ENCODE measurements around the gene FCSK. TPM values are rescaled to one million over a fixed set of nuclear protein-coding genes. Genes with fewer than 3 reads are reported as not detected.

FCSK gene
- total and polyA plus RNA-seq, 2 of the 13 experiments (the other 11 are each of a cell fraction or from before 2014, with no cell fraction given) = 9.1 to 19.2 TPM

- TF ChIP-seq RBFOX2 (IDR thresholded peaks at IDR 0.05; ENCODE audit: low read depth, low read length) = no peak
- peak; percentile 35 for TF ChIP-seq PTBP1 (IDR thresholded peaks at IDR 0.05; ENCODE audit: low read depth, low read length, poor library complexity, severe bottlenecking)
- no peak for TF ChIP-seq ZNF33B (CRISPR knock-in tag; IDR thresholded peaks at IDR 0.05)
- no peak for TF ChIP-seq GRHL1 (CRISPR knock-in tag; conservative IDR thresholded peaks at IDR 0.05)
- TF ChIP-seq ZNF570 (CRISPR knock-in tag; IDR thresholded peaks at IDR 0.05; ENCODE audit: borderline replicate concordance) = no peak
- TF ChIP-seq ZUFSP (CRISPR knock-in tag; IDR thresholded peaks at IDR 0.05; ENCODE audit: borderline replicate concordance) = no peak
- TF ChIP-seq STAT6 (CRISPR knock-in tag; IDR thresholded peaks at IDR 0.05; ENCODE audit: borderline replicate concordance) = no peak
- no peak for TF ChIP-seq FLYWCH1 (CRISPR knock-in tag; IDR thresholded peaks at IDR 0.05)
- no peak for TF ChIP-seq TEF (CRISPR knock-in tag; IDR thresholded peaks at IDR 0.05)
- TF ChIP-seq KDM2A (CRISPR knock-in tag; IDR thresholded peaks at IDR 0.05; ENCODE audit: borderline replicate concordance, low read depth) = 0 out of 2 replicates have a peak, but pooled peaks have one; percentile 43
- TF ChIP-seq KAT8 (CRISPR knock-in tag; IDR thresholded peaks at IDR 0.05) = no peak
- no peak for TF ChIP-seq HMG20A (CRISPR knock-in tag; IDR thresholded peaks at IDR 0.05; ENCODE audit: borderline replicate concordance)
- no peak for TF ChIP-seq KLF12 (CRISPR knock-in tag; IDR thresholded peaks at IDR 0.05; ENCODE audit: borderline replicate concordance)
- no peak for TF ChIP-seq DNMT1 (CRISPR knock-in tag; IDR thresholded peaks at IDR 0.05)
- no peak for TF ChIP-seq HIC2 (CRISPR knock-in tag; IDR thresholded peaks at IDR 0.05; ENCODE audit: low read depth)
These were observed 37.4 kb upstream of the FCSK start (continued) for GRCh38 chr16:70416748-70417616.

Data from HepG2 (cell line).